Stimulated activated memory B cell treated with anti-CD40 and anti-IgM and Interleukin-4, amounts not matched to agents 10 μg/mL and 1 μg/mL and 100 μg/mL, for 72 hours (primary cell): ENCODE results near the gene HOXA10.

Experiments used
- ATAC-seq: fragments of 150-1000 bp; cut with Tn5 transposase; 2 replicates; pipeline ENCODE4 v1.10.0; 2021
- H3K27ac Mint-ChIP-seq: one replicate; pipeline ENCODE4 v1.8.0; 2022; ENCODE audit warnings: mild to moderate bottlenecking, mixed read lengths
- H3K27me3 Mint-ChIP-seq: one replicate; pipeline ENCODE4 v1.8.0; 2022; ENCODE audit warnings: mixed read lengths
- H3K36me3 Mint-ChIP-seq: one replicate; pipeline ENCODE4 v1.8.0; 2022; ENCODE audit warnings: mixed read lengths
- H3K4me1 Mint-ChIP-seq: one replicate; pipeline ENCODE4 v1.8.0; 2022; ENCODE audit warnings: mixed read lengths
- H3K4me3 Mint-ChIP-seq: one replicate; pipeline ENCODE4 v1.8.0; 2022; ENCODE audit warnings: mild to moderate bottlenecking, moderate library complexity, mixed read lengths
- H3K9me3 Mint-ChIP-seq: one replicate; pipeline ENCODE4 v1.8.0; 2022; ENCODE audit warnings: mixed read lengths

Gene HOXA10

GRCh38 chr7:27160546-27161213 is 13.4 kb downstream of the HOXA10 start:
- H3K4me1 Mint-ChIP-seq: peaks cover 14% of the 10 kb centered on the region
- peaks cover 6% of the 10 kb centered on the region for H3K9me3 Mint-ChIP-seq
- no peaks in the 10 kb centered on the region for H3K36me3 Mint-ChIP-seq
- H3K27me3 Mint-ChIP-seq: peaks cover 86% of the 10 kb centered on the region
- ATAC-seq: peak; percentile 84
- peak overlapping the region; percentile 74 for H3K4me3 Mint-ChIP-seq
- no peak overlapping the region for H3K27ac Mint-ChIP-seq

DNA sequence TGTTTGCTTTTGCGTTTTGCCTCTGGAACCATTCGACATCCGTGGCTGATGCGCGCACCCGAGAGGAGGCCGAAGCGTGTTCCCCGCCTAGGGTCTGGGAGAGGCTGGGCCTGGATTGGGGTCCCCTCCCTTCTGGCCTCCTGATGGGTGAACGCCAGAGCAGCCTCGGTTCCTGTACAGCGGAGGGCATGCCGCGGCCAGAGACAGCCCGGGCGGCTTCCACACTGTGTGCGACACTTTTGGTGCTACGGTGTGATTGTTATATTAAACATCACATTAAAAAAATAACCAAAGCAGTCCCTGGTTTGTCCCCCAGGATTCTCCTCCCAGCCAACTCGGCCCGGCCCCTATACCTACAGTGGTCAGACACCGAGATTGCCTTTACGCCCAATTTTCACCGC is 14.0 kb downstream of the HOXA10 start:
- ATAC-seq: peak; percentile 48
- peak overlapping the region; percentile 74 for H3K4me3 Mint-ChIP-seq
- H3K36me3 Mint-ChIP-seq: no peaks in the 10 kb centered on the region
- peaks cover 92% of the 10 kb centered on the region for H3K27me3 Mint-ChIP-seq
- H3K9me3 Mint-ChIP-seq: peaks cover 6% of the 10 kb centered on the region
- no peak overlapping the region for H3K27ac Mint-ChIP-seq
- peaks cover 19% of the 10 kb centered on the region for H3K4me1 Mint-ChIP-seq

DNA sequence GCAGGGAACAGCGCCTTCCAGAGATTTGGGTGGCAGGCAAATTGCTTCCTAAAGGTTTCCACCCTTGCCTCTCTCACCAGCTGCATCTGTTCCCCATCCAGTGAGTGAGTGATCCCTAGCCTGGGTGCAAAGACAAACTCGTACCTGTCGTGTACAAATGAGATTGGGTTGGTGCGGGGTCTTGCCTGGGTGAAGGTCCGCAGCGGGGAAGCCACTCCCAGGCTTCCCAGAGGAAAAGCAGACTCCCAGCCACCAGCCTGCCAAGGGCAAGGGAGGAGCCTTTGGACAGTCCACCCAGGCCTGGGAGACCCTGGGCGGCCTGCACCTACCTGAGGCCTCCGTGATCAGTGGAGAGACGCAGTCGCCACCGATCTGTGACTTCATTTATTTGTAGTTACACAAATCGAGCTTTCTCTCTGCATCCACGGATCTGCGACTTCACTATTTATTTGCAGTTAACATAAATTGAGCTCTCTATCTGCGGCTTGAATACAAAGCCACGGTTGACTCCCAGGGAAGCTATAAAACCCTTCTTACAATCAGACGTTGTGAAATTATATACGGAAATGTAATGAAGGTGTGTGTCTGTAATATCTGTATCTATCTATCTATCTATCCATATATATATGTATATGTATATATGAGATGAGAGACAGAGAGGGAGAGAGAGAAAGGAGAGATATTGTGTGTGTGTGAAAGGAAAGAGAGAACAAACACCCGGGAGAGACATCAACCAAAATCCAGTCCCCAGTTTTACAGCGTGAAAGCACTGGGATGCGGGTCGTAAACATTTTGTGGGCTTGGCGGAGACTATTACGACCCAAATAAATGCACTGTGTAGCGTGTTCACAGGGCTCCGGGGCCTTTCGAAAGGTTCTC is 14.6 kb downstream of the HOXA10 start:
- peak overlapping the region; percentile 35 for H3K4me3 Mint-ChIP-seq
- no peak for ATAC-seq
- peaks cover 93% of the 10 kb centered on the region for H3K27me3 Mint-ChIP-seq
- H3K4me1 Mint-ChIP-seq: peaks cover 26% of the 10 kb centered on the region
- peaks cover 8% of the 10 kb centered on the region for H3K9me3 Mint-ChIP-seq
- peaks cover 4% of the 10 kb centered on the region for H3K36me3 Mint-ChIP-seq
- H3K27ac Mint-ChIP-seq: no peak overlapping the region

DNA sequence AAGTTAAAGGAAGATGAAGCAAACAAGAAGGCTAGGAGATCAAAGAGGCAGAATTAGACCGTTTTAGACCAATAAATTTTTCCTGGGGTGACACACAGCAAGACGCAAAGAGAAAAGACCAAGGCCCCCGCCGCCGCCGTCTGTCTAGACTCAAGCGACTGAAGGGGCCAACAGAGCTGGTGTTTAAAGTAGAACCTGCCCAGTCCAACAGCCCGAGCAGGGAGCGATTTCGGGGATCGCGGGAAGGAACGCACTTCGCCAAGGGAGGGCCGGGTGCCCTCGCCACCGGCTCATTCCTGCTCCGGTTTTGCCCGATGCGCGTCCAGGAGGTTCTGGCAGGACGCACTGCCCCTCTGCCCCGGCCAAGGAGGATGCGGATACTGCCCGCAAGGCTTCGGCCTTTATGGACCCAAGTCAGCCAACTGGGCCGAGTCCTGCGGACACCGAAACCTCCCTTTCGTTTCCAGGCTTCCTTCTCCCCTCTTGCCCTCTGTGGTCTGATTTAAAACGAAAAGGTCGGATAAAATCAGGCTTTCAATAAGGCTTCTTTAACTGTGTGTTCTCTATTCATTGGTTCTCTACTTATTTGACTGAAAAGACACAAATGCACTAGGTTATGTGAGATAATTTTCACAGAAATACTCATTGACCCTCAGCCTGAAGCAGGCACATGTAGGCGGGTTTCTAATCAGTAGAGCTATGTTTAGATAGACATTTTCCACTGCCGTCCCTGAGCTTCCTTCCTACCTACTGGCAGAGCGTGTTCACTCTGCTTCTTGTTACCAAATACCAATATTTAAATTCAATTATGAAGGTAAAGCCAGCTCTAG is 15.5 kb downstream of the HOXA10 start:
- Mint-ChIP-seq H3K4me1 (peaks cover 30% of the 10 kb centered on the region), H3K27me3 (peaks cover 93% of the 10 kb centered on the region), H3K4me3 (no peak overlapping the region), H3K27ac (no peak overlapping the region), H3K36me3 (peaks cover 4% of the 10 kb centered on the region), H3K9me3 (peaks cover 8% of the 10 kb centered on the region)
- ATAC-seq: no peak

DNA sequence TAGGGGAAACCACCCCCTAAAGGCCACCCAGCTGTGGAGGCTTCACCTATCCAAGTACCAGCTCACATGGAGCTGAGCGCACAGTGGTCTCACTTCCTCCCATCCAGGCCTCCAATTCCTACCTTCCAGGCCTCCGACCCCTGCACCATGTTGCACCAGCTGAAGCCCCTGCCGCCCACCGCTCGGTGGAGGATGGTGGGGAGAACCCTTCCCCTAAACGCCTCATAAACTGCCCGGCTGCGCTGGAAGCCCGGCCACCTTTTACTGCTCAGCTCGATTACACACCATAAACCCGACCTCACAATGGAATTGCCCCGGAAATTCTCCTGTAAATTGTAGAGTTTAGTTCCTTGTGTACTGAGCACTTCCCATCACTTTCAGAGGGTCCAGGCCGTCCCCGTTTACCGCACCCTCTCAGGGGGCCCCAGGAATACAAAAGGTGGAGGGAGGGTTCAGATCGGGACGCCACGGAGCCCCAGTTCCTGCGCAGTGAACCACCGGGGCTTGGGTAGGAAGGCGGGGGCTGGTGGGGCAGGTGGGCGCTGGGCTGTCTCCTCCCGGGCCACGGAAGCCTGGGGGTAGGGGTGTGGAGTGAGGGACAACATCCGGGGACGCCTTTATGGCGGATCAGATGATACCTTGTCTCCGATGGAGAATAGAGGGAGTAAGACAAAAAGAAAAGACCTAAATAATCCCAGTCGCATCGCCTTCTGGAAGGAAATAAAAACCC is 16.3 kb downstream of the HOXA10 start:
- Mint-ChIP-seq H3K4me3 (peak overlapping the region; percentile 14), H3K27me3 (peaks cover 93% of the 10 kb centered on the region), H3K9me3 (peaks cover 8% of the 10 kb centered on the region), H3K4me1 (peaks cover 30% of the 10 kb centered on the region), H3K36me3 (peaks cover 4% of the 10 kb centered on the region), H3K27ac (no peak overlapping the region)
- ATAC-seq: no peak

DNA sequence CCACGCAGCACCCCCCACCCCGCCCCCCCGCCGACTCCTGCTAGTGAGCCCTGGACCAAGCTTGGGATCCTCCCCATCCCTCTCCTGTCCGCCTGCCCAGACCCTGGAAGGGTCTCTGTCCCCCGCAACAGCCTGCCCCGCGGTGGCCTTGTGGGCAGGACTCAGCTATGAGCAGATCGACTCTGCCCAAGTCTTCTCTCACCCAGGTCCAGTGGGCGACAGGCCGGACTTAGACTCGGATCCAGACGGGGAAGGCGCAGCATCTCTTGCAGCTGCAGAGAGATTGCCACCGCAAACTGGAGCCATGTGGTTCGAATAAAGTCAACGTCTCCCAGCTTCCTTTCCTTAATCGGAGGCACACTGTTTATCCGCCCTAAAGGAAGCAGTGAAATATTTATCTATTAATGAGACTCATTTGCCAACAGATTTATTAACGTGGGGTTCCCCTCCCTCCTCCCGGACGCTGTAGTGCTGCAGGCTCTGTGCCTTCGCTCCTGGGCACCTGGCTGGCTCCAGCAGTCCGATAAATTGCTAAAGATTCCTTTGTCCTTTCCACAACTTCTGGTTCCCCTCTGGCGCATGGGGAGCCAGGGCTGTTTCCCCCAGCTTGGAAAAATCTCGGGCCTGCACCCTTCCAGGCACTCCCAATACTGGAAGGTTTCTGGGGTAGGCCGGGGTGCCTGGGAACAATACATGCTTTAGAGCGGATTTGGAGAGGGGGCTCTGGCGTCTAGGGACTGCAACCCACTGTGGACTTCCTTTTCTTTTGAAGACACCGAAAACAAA is 17.0 kb downstream of the HOXA10 start:
- H3K4me3 Mint-ChIP-seq: peak overlapping the region; percentile 7

DNA sequence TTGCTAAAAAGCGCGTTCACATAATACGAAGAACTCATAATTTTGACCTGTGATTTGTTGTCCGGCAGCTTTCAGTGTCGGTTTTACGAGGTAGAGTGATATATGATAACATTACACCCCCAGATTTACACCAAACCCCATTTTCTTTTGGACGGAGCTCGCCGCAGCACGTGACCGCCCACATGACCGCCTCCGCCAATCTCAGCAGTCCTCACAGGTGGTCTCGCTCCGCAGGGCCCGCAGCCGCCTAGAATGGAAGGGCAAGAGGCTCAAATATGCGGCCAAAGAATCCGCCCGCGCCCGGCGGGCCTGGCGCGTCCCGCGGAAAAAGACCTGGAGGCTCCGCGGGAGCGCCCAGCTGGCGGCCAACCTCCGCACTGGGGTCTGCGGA is 17.6 kb downstream of the HOXA10 start, which contains the start of gene HOXA7:
Gene HOXA7, minus strand, starts transcription at position 168 of the 391 bp plus-strand sequence. Its CDS starts 130 bp downstream, at position 38.
- Mint-ChIP-seq H3K27ac (peak within 1 kb of the TSS; percentile 48), H3K9me3 (peaks cover 8% of the 10 kb centered on the region), H3K36me3 (peaks cover 4% of the 10 kb centered on the region), H3K4me1 (peaks cover 37% of the 10 kb centered on the region), H3K4me3 (peak within 1 kb of the TSS; percentile 48), H3K27me3 (peaks cover 94% of the 10 kb centered on the region)
- ATAC-seq: no peak

More for the DNA sequence above, 17.0 kb downstream of the HOXA10 start:
- peaks cover 92% of the 10 kb centered on the region for H3K27me3 Mint-ChIP-seq
- H3K36me3 Mint-ChIP-seq: peaks cover 4% of the 10 kb centered on the region
- no peak overlapping the region for H3K27ac Mint-ChIP-seq
- ATAC-seq: no peak
- peaks cover 8% of the 10 kb centered on the region for H3K9me3 Mint-ChIP-seq
- peaks cover 31% of the 10 kb centered on the region for H3K4me1 Mint-ChIP-seq

GRCh38 chr7:27155816-27156507 is 18.2 kb downstream of the HOXA10 start:
- no peak for ATAC-seq

GRCh38 chr7:27154901-27155815 is 19.0 kb downstream of the HOXA10 start:
- no peak for ATAC-seq
- Mint-ChIP-seq H3K27me3 (peaks cover 99% of the 10 kb centered on the region), H3K4me1 (peaks cover 44% of the 10 kb centered on the region), H3K9me3 (peaks cover 8% of the 10 kb centered on the region), H3K36me3 (peaks cover 4% of the 10 kb centered on the region), H3K27ac (peak overlapping the region; percentile 48), H3K4me3 (peak overlapping the region; percentile 57)

More at GRCh38 chr7:27155816-27156507, 18.2 kb downstream of the HOXA10 start:
- peaks cover 4% of the 10 kb centered on the region for H3K36me3 Mint-ChIP-seq
- peak overlapping the region; percentile 48 for H3K4me3 Mint-ChIP-seq
- peaks cover 39% of the 10 kb centered on the region for H3K4me1 Mint-ChIP-seq
- peaks cover 95% of the 10 kb centered on the region for H3K27me3 Mint-ChIP-seq
- peaks cover 8% of the 10 kb centered on the region for H3K9me3 Mint-ChIP-seq
- peak overlapping the region; percentile 48 for H3K27ac Mint-ChIP-seq

GRCh38 chr7:27154369-27154768 is 19.8 kb downstream of the HOXA10 start:
- peaks cover 4% of the 10 kb centered on the region for H3K36me3 Mint-ChIP-seq
- H3K9me3 Mint-ChIP-seq: peaks cover 8% of the 10 kb centered on the region
- peaks cover 45% of the 10 kb centered on the region for H3K4me1 Mint-ChIP-seq
- H3K27me3 Mint-ChIP-seq: peaks cover 99% of the 10 kb centered on the region
- H3K4me3 Mint-ChIP-seq: no peak overlapping the region
- no peak overlapping the region for H3K27ac Mint-ChIP-seq
- ATAC-seq: no peak

GRCh38 chr7:27153526-27153925 is 20.6 kb downstream of the HOXA10 start:
- peaks cover 99% of the 10 kb centered on the region for H3K27me3 Mint-ChIP-seq
- no peak overlapping the region for H3K4me3 Mint-ChIP-seq
- ATAC-seq: no peak
- H3K4me1 Mint-ChIP-seq: peaks cover 46% of the 10 kb centered on the region
- peaks cover 8% of the 10 kb centered on the region for H3K9me3 Mint-ChIP-seq
- peaks cover 4% of the 10 kb centered on the region for H3K36me3 Mint-ChIP-seq
- no peak overlapping the region for H3K27ac Mint-ChIP-seq

DNA sequence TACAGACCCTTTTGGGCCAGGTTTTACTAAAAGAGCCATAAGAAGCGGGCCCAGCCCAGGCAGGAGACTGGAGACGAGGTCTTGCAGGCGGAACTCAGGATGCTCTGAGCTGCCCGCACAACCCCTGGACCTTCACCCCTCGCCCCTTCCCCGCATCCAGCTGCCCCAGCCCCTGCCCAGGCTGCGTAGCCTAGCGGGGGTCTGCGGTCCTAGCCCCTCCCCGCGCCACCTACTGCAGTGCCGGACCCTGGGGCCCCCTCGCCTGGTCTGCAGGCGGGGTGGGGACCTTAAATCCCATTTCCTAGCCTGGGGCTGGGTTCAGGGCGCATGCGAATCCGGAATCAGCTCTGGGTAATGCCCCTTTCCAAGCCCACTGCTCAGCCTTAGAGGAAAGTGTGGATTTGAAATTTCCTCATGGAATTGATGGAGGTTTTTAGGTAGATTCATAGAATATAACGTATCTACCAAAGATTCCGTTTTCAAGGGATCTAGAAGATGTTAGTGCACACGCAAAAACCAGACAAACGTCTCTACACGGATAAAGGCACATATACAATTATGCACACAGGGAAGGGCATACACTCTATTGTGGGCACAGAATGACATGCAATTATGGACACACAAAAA is 21.2 kb downstream of the HOXA10 start:
- no peak overlapping the region for H3K27ac Mint-ChIP-seq
- peaks cover 4% of the 10 kb centered on the region for H3K36me3 Mint-ChIP-seq
- H3K4me1 Mint-ChIP-seq: peaks cover 49% of the 10 kb centered on the region
- no peak for ATAC-seq
- H3K9me3 Mint-ChIP-seq: peaks cover 4% of the 10 kb centered on the region
- no peak overlapping the region for H3K4me3 Mint-ChIP-seq
- H3K27me3 Mint-ChIP-seq: peaks cover 99% of the 10 kb centered on the region
